ENCODE data around the gene HIC1.

DNA sequence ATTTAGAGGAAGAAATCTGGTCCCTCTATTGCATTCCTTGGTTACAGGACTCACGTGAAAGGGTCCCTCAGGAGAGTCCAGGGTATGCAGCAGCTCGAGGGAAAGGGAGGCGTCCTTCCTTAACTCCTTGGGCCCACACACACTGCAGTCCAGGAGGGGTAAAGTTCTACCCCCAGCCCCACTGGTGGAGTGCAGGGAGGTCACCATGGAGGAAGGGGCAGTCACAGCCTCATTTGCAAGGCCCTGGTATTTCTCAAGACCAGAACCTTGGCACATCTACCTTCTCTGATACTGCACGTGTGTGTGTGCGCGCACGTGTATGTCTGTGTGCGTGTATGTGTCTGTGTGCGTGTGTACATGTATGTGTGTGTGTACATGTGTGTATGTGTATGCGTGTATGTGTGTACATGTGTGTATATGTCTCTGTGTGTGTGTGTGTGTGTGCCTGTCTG, 11.1 kb downstream of the HIC1 start:
- TF ChIP-seq EP300 (IDR thresholded peaks at IDR 0.05) = no peak
- no peak for TF ChIP-seq POLR2A (IDR thresholded peaks at IDR 0.05)

Measured in gastroesophageal sphincter (tissue), 2 donors.